ENCODE data around the gene REM2. TPM values are rescaled to one million over a fixed set of nuclear protein-coding genes. Genes with fewer than 3 reads are reported as not detected.
"Not testable (repeated sequence)": the region's sequence is repeated elsewhere in the genome, so short reads cannot be mapped to it uniquely, and the experiment has no call there.

REM2 gene
- total RNA-seq, 1 experiment from 2014 or later = 0.18 TPM

- H3K4me3 ChIP-seq (ENCODE audit: low read length) = 0 out of 2 replicates have a peak overlapping the region, but pooled peaks have one; percentile 11
- BruUV-seq (replicated peaks) = no TSS peak
- H3K36me3 ChIP-seq (ENCODE audit: low read depth, low read length) = no peaks in the 10 kb centered on the region
- H3K4me2 ChIP-seq (ENCODE audit: low read length) = peak overlapping the region; percentile 68
- ATAC-seq (peak; percentile 70), DNase-seq (peak; percentile 92)
- H3K9me2 ChIP-seq (replicated peaks; ENCODE audit: low read length) = no peaks in the 10 kb centered on the region
- ChIA-PET POLR2A (ENCODE audit: unreplicated experiment) (interaction anchor here (0.5 to 1.6 kb wide), 2 partner anchors 13 to 85 kb away, joined by 4 to 14 read pairs; partner anchors contain the start of gene OXA1L), CTCF (interaction anchor here (0.6 to 3.5 kb wide), 9 partner anchors 14 to 295 kb away, joined by 3 to 37 read pairs (median 4); partner anchors contain the start of genes HAUS4 and MMP14)
- H2AFZ ChIP-seq (ENCODE audit: low read length) = peak overlapping the region; percentile 48
- H3K27ac ChIP-seq (ENCODE audit: low read length) = peak overlapping the region; percentile 97
- no peaks in the 10 kb centered on the region for H4K20me1 ChIP-seq (ENCODE audit: low read length)
- intact Hi-C loops (cut with micrococcal nuclease) = loop anchor here (1.0 to 10.0 kb wide), 3 partner anchors 14 to 456 kb away; no protein-coding TSS in a partner anchor
- peaks cover 45% of the 10 kb centered on the region for H3K4me1 ChIP-seq (ENCODE audit: insufficient read depth, low read length)
- H3K9ac ChIP-seq (ENCODE audit: low read length) = peak overlapping the region; percentile 74
- no peaks in the 10 kb centered on the region for H3F3A ChIP-seq (ENCODE audit: low read length, unreplicated experiment)
- H3K27me3 ChIP-seq (ENCODE audit: low read length) = no peaks in the 10 kb centered on the region
- H3K79me2 ChIP-seq (ENCODE audit: low read length) = no peaks in the 10 kb centered on the region
- no peak for TF ChIP-seq CTCF (conservative IDR thresholded peaks at IDR 0.05; ENCODE audit: low read depth, low read length)
- TF ChIP-seq EZH2 (IDR thresholded peaks at IDR 0.05; ENCODE audit: low read length, unreplicated experiment) = no peak
- TF ChIP-seq EZH2phosphoT487 (IDR thresholded peaks at IDR 0.05; ENCODE audit: borderline replicate concordance, low read length) = no peak
- H3K9me3 ChIP-seq (ENCODE audit: low read length) = no peaks in the 10 kb centered on the region
These were observed 31.9 kb upstream of the REM2 start for GRCh38 chr14:22850944-22851764.

- Histone ChIP-seq H3K4me1 (ENCODE audit: insufficient read depth, low read length) (peaks cover 45% of the 10 kb centered on the region), H3K9ac (ENCODE audit: low read length) (peak overlapping the region; percentile 74), H3K27ac (ENCODE audit: low read length) (peak overlapping the region; percentile 97), H3K4me2 (ENCODE audit: low read length) (peak overlapping the region; percentile 68)
- ATAC-seq; DNase-seq; BruUV-seq (replicated peaks); H4K20me1 ChIP-seq (ENCODE audit: low read length); H3K9me2 ChIP-seq (replicated peaks; ENCODE audit: low read length); H3F3A ChIP-seq (ENCODE audit: low read length, unreplicated experiment); H3K4me3 ChIP-seq (ENCODE audit: low read length); H3K36me3 ChIP-seq (ENCODE audit: low read depth, low read length); H3K79me2 ChIP-seq (ENCODE audit: low read length); H3K27me3 ChIP-seq (ENCODE audit: low read length); H3K9me3 ChIP-seq (ENCODE audit: low read length); H2AFZ ChIP-seq (ENCODE audit: low read length): not testable (repeated sequence)
- ChIA-PET CTCF (interaction anchor here (1.0 to 3.5 kb wide), 5 partner anchors 17 to 70 kb away, joined by 3 to 37 read pairs (median 5); no protein-coding TSS in a partner anchor), POLR2A (ENCODE audit: unreplicated experiment) (interaction anchor here (0.6 to 1.6 kb wide), 2 partner anchors 14 to 477 kb away, joined by 14 read pairs; no protein-coding TSS in a partner anchor)
- intact Hi-C loops (cut with micrococcal nuclease) = loop anchor here (5.0 to 10.0 kb wide), 2 partner anchors 280 to 457 kb away; no protein-coding TSS in a partner anchor
These were observed 30.8 kb upstream of the REM2 start for GRCh38 chr14:22852178-22852577.

GRCh38 chr14:22852599-22852939 is 30.5 kb upstream of the REM2 start:
- DNase-seq = no peak
- H3K9me2 ChIP-seq (replicated peaks; ENCODE audit: low read length) = no peaks in the 10 kb centered on the region
- H2AFZ ChIP-seq (ENCODE audit: low read length) = peak overlapping the region; percentile 90
- H3K4me2 ChIP-seq (ENCODE audit: low read length) = peak overlapping the region; percentile 89; the same call in 1 of the 2 replicates
- H3F3A ChIP-seq (ENCODE audit: low read length, unreplicated experiment) = no peaks in the 10 kb centered on the region
- peaks cover 45% of the 10 kb centered on the region for H3K4me1 ChIP-seq (ENCODE audit: insufficient read depth, low read length)
- POLR2A ChIA-PET (ENCODE audit: unreplicated experiment) = no interaction called here
- ATAC-seq = no peak
- H3K36me3 ChIP-seq (ENCODE audit: low read depth, low read length) = no peaks in the 10 kb centered on the region
- no TSS peak for BruUV-seq (replicated peaks)
- H3K9me3 ChIP-seq (ENCODE audit: low read length) = no peaks in the 10 kb centered on the region
- peak overlapping the region; percentile 97 for H3K27ac ChIP-seq (ENCODE audit: low read length)
- H3K4me3 ChIP-seq (ENCODE audit: low read length) = no peak overlapping the region
- no peak for TF ChIP-seq EZH2phosphoT487 (IDR thresholded peaks at IDR 0.05; ENCODE audit: borderline replicate concordance, low read length)
- TF ChIP-seq CTCF (conservative IDR thresholded peaks at IDR 0.05; ENCODE audit: low read depth, low read length) = no peak
- TF ChIP-seq EZH2 (IDR thresholded peaks at IDR 0.05; ENCODE audit: low read length, unreplicated experiment) = no peak
- CTCF ChIA-PET = interaction anchor here (1.0 to 3.5 kb wide), 5 partner anchors 17 to 71 kb away, joined by 3 to 37 read pairs (median 5); no protein-coding TSS in a partner anchor
- peak overlapping the region; percentile 74 for H3K9ac ChIP-seq (ENCODE audit: low read length)
- no peaks in the 10 kb centered on the region for H4K20me1 ChIP-seq (ENCODE audit: low read length)
- no peaks in the 10 kb centered on the region for H3K79me2 ChIP-seq (ENCODE audit: low read length)
- intact Hi-C loops (cut with micrococcal nuclease) = loop anchor here (5.0 to 10.0 kb wide), 2 partner anchors 280 to 458 kb away; no protein-coding TSS in a partner anchor
- no peaks in the 10 kb centered on the region for H3K27me3 ChIP-seq (ENCODE audit: low read length)
